ENCODE data around the gene CLDN15. TPM values are rescaled to one million over a fixed set of nuclear protein-coding genes. Genes with fewer than 3 reads are reported as not detected.

The CLDN15 gene
- total RNA-seq, 1 experiment from 2014 or later = 8.5 TPM

DNA sequence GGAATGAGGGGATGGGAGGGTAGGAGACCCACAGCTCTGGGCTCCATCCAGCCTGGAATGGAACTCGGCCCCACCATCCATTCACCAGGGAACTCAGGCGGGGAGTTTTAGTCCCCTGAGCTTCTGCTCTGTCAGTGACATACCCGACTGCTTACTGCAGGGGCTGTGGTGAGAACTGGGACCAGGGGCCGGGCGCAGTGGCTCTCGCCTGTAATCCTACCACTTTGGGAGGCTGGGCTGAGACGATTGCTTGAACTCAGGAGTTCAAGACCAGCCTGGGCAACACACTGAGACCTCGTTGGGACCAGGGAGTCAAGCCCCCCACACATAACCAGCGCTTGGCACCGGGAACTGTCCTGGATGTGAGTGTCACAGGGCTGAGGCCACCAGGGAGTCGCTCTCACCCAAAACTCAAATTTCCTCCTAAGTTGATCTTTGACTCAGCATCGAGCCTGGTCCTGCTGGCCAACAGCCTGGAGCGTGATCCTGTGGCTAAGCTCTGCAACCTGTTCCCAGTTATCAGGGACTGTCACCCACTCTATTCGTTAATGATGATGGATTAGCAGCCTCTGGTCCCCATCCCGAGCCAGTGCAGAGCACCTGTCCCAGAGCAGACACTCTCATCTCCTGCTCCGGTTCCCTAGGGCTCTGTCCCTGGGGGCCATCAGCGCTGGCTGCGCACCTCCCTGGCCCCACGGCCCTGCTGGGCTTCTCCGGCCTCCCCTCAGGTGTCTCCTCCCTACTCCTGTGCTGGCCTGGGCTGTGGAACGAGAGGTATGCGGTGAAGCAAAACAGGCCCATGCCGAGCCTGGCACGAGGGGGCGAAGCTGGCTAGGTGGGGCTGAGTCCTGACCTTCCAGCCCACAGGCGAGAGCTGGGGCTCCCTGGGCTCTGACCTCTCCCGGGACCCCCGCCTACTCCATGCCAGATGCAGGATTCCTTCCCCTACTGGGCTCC, 902 bp upstream of the CLDN15 start:
- H3K4me1 Mint-ChIP-seq (ENCODE audit: insufficient read depth, unreplicated experiment) = no peaks in the 10 kb centered on the region
- H3K4me3 Mint-ChIP-seq (ENCODE audit: unreplicated experiment) = no peak overlapping the region
- CTCF ChIA-PET = no interaction called here
- H3K27ac Mint-ChIP-seq (ENCODE audit: low read depth, unreplicated experiment) = no peak overlapping the region
- intact Hi-C loops (cut with micrococcal nuclease) = no loop called here
- no peaks in the 10 kb centered on the region for H3K27me3 Mint-ChIP-seq (ENCODE audit: insufficient read depth, unreplicated experiment)
- DNase-seq (ENCODE audit: unreplicated experiment) = no peak
- H3K36me3 Mint-ChIP-seq (ENCODE audit: insufficient read depth, unreplicated experiment) = peaks cover 20% of the 10 kb centered on the region
- TF ChIP-seq, protein P1, sequence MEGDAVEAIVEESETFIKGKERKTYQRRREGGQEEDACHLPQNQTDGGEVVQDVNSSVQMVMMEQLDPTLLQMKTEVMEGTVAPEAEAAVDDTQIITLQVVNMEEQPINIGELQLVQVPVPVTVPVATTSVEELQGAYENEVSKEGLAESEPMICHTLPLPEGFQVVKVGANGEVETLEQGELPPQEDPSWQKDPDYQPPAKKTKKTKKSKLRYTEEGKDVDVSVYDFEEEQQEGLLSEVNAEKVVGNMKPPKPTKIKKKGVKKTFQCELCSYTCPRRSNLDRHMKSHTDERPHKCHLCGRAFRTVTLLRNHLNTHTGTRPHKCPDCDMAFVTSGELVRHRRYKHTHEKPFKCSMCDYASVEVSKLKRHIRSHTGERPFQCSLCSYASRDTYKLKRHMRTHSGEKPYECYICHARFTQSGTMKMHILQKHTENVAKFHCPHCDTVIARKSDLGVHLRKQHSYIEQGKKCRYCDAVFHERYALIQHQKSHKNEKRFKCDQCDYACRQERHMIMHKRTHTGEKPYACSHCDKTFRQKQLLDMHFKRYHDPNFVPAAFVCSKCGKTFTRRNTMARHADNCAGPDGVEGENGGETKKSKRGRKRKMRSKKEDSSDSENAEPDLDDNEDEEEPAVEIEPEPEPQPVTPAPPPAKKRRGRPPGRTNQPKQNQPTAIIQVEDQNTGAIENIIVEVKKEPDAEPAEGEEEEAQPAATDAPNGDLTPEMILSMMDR (IDR thresholded peaks at IDR 0.05; ENCODE audit: unreplicated experiment) = no peak
- POLR2A ChIA-PET = interaction anchor here (0.9 kb wide), 1 partner anchor 21 kb away, joined by 4 read pairs; the partner anchor contains the start of genes PLOD3 and ZNHIT1
- H3K9me3 Mint-ChIP-seq (ENCODE audit: unreplicated experiment) = no peaks in the 10 kb centered on the region
- BruUV-seq (replicated peaks) = no TSS peak

DNA sequence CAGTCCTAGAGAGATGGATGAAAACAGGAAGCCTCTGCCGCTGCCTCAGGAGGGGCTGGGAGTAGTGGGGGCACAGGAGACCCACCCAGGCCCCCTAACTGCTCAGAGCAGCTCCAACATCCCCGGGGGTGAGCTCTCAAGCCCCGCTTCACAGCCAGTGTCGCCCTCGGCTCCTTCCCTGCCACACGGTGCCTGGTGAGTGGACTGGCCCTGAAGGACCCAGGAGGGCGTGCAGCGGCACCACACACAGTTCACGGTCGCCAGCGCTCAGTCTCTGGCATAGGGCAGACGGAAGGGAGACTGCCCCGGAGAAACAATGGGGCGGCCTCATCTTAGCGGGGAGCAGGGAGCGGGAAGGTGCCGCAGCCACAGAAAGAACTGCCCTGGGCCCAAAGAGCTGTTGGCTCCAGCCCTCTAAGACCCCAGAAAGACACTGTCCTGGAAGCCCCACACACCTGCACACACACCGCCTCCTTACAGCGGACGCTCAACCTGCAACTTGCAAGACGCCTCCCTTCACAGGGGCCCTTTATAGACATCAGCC, 1.2 kb downstream of the CLDN15 start:
- BruUV-seq (replicated peaks) = no TSS peak
- Mint-ChIP-seq H3K36me3 (ENCODE audit: insufficient read depth, unreplicated experiment) (peaks cover 20% of the 10 kb centered on the region), H3K9me3 (ENCODE audit: unreplicated experiment) (no peaks in the 10 kb centered on the region), H3K4me3 (ENCODE audit: unreplicated experiment) (no peak overlapping the region), H3K27me3 (ENCODE audit: insufficient read depth, unreplicated experiment) (no peaks in the 10 kb centered on the region), H3K27ac (ENCODE audit: low read depth, unreplicated experiment) (no peak overlapping the region), H3K4me1 (ENCODE audit: insufficient read depth, unreplicated experiment) (peaks cover 5% of the 10 kb centered on the region)
- no peak for DNase-seq (ENCODE audit: unreplicated experiment)
- ChIA-PET POLR2A (interaction anchor here (0.8 kb wide), 1 partner anchor 9 kb away, joined by 3 read pairs; the partner anchor contains the start of gene FIS1), CTCF (interaction anchor here (0.6 to 0.9 kb wide), 3 partner anchors 12 to 1698 kb away, joined by 3 to 6 read pairs (median 4); no protein-coding TSS in a partner anchor)
- TF ChIP-seq, protein P1 (IDR thresholded peaks at IDR 0.05; ENCODE audit: unreplicated experiment) = no peak
- intact Hi-C loops (cut with micrococcal nuclease) = no loop called here

DNA sequence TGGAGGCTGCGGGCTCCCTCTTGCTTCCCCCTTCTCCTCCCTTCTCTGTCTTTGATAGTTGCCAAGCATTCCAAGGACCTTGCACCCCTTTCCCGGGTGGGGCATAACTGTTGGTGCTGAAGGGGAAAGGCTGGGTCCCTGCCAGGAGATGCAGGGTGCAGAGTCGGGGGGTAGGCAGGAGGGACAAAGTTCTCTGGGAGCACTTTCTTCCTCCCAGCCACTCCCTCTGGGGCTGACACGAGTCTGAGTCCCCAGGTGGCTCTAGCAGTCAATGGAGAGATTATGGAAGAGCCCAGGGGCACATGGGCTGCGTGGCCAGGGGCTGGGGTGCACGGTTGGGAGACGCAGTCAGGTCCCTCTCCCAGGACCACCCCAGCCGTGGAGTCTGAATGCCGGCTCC, 2.1 kb downstream of the CLDN15 start:
- TF ChIP-seq, protein P1 (IDR thresholded peaks at IDR 0.05; ENCODE audit: unreplicated experiment) = no peak
- no peak for DNase-seq (ENCODE audit: unreplicated experiment)
- H3K9me3 Mint-ChIP-seq (ENCODE audit: unreplicated experiment) = no peaks in the 10 kb centered on the region
- H3K4me3 Mint-ChIP-seq (ENCODE audit: unreplicated experiment) = no peak overlapping the region
- ChIA-PET POLR2A (interaction anchor here (1.3 to 6.9 kb wide), 2 partner anchors 9 to 18 kb away, joined by 6 to 43 read pairs; partner anchors contain the start of genes FIS1 and ZNHIT1), CTCF (interaction anchor here (0.6 to 1.3 kb wide), 4 partner anchors 19 to 91 kb away, joined by 3 to 6 read pairs (median 3); no protein-coding TSS in a partner anchor)
- H3K27me3 Mint-ChIP-seq (ENCODE audit: insufficient read depth, unreplicated experiment) = no peaks in the 10 kb centered on the region
- peaks cover 5% of the 10 kb centered on the region for H3K4me1 Mint-ChIP-seq (ENCODE audit: insufficient read depth, unreplicated experiment)
- H3K27ac Mint-ChIP-seq (ENCODE audit: low read depth, unreplicated experiment) = no peak overlapping the region
- H3K36me3 Mint-ChIP-seq (ENCODE audit: insufficient read depth, unreplicated experiment) = peaks cover 18% of the 10 kb centered on the region
- intact Hi-C loops (cut with micrococcal nuclease) = no loop called here
- no TSS peak for BruUV-seq (replicated peaks)

DNA sequence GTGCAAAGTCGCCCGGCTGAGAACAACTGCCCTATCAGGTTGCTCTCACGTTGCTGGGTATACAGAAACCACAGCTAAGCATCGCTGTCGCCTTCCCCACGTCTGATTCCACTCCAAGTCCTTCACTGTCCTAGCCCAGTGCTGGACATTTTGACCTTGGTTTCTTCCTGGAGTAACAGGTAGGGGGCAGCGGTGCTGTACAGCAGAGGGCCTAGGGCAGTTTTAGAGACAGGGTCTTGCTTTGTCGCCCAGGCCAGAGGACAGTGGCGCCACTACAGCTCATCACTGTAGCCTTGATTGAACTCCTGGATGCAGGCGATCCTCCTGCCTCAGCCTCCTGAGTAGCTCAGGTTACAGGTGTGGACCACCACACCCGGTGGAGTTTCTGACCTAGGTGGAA, 2.6 kb downstream of the CLDN15 start:
- POLR2A ChIA-PET = interaction anchor here (1.3 to 6.9 kb wide), 3 partner anchors 10 to 17 kb away, joined by 4 to 43 read pairs (median 6); partner anchors contain the start of genes FIS1 and ZNHIT1
- intact Hi-C loops (cut with micrococcal nuclease) = no loop called here

More for the DNA sequence above, 2.6 kb downstream of the CLDN15 start:
- TF ChIP-seq, protein P1 (IDR thresholded peaks at IDR 0.05; ENCODE audit: unreplicated experiment) = no peak
- H3K27me3 Mint-ChIP-seq (ENCODE audit: insufficient read depth, unreplicated experiment) = no peaks in the 10 kb centered on the region
- DNase-seq (ENCODE audit: unreplicated experiment) = no peak
- H3K4me1 Mint-ChIP-seq (ENCODE audit: insufficient read depth, unreplicated experiment) = peaks cover 5% of the 10 kb centered on the region
- no peak overlapping the region for H3K4me3 Mint-ChIP-seq (ENCODE audit: unreplicated experiment)
- CTCF ChIA-PET = interaction anchor here (0.6 to 1.3 kb wide), 5 partner anchors 17 to 91 kb away, joined by 3 to 6 read pairs (median 3); partner anchors contain the start of gene ZNHIT1
- no peaks in the 10 kb centered on the region for H3K9me3 Mint-ChIP-seq (ENCODE audit: unreplicated experiment)
- H3K36me3 Mint-ChIP-seq (ENCODE audit: insufficient read depth, unreplicated experiment) = peaks cover 17% of the 10 kb centered on the region
- no peak overlapping the region for H3K27ac Mint-ChIP-seq (ENCODE audit: low read depth, unreplicated experiment)
- BruUV-seq (replicated peaks) = no TSS peak
